Measurements from ENCODE around the gene HCN4. TPM values are rescaled to one million over a fixed set of nuclear protein-coding genes. Genes with fewer than 3 reads are reported as not detected.

HCN4 gene
- total RNA-seq, 4 donors from 2014 or later: under 0.01 to 0.10 TPM; not detected in 2

DNA sequence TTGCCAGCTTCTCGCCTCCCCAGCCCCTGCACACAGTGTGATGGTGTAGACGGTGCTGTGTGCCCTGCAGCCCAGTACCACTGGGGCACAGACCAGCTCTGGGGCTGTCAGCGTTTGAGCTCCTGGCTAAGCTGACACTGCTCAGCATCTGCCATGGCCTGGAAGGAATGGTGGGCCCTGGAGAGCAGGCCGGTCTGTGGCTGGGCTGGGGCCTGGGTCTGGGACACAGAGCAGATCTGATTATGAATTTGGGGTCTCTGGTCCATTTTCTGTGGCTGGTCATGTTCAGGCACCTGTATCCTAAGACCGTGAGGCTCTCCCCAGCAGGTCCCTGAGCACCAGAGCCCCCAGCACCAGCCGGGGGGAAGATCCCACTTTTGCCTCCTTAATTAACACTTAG is 34.7 kb downstream of the HCN4 start:
- no peaks in the 10 kb centered on the region for H3K27me3 ChIP-seq
- H3K27ac ChIP-seq: no peak overlapping the region
- H3K4me1 ChIP-seq: peaks cover 0 to 5% of the 10 kb centered on the region in 2 donors
- DNase-seq: no peak
- no peak overlapping the region for H3K4me3 ChIP-seq (replicated peaks in 1 of 3)
- H3K36me3 ChIP-seq: no peaks in the 10 kb centered on the region
- WGBS, 2 donors: 93 to 96% methylated on average over 3 to 4 of the region's 6 CpGs
- intact Hi-C loops (cut with DNase I): no loop called here
- H3K9me3 ChIP-seq: no peaks in the 10 kb centered on the region
- TF ChIP-seq, protein P1, sequence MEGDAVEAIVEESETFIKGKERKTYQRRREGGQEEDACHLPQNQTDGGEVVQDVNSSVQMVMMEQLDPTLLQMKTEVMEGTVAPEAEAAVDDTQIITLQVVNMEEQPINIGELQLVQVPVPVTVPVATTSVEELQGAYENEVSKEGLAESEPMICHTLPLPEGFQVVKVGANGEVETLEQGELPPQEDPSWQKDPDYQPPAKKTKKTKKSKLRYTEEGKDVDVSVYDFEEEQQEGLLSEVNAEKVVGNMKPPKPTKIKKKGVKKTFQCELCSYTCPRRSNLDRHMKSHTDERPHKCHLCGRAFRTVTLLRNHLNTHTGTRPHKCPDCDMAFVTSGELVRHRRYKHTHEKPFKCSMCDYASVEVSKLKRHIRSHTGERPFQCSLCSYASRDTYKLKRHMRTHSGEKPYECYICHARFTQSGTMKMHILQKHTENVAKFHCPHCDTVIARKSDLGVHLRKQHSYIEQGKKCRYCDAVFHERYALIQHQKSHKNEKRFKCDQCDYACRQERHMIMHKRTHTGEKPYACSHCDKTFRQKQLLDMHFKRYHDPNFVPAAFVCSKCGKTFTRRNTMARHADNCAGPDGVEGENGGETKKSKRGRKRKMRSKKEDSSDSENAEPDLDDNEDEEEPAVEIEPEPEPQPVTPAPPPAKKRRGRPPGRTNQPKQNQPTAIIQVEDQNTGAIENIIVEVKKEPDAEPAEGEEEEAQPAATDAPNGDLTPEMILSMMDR (IDR thresholded peaks at IDR 0.05): no peak

DNA sequence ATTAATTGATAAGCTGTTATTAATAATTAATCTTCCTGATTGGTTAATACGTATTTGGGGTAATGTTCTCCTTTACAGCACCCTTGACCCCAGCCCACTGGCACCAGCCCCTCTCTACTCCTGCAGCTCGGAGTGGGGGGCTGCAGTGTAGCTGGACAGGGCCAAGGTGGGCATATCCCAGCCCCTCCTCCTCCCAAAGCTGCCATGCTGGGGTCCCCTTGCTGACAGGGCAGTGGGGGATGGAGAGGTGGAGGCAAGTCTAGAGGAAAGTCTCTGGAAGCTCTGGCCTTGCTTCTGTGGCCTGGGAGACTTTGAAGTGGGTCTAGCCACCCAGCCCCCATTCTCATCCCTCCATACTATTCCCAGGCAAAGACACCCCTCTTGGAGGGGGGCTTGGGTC is 35.8 kb downstream of the HCN4 start:
- peaks cover 0 to 8% of the 10 kb centered on the region in 2 donors for H3K4me1 ChIP-seq
- no peaks in the 10 kb centered on the region for H3K36me3 ChIP-seq
- 92 to 93% methylated on average over 2 of the region's 2 CpGs for WGBS, 2 donors
- DNase-seq: no peak
- intact Hi-C loops (cut with DNase I): no loop called here
- no peak for TF ChIP-seq POLR2A (IDR thresholded peaks at IDR 0.05)
- no peak overlapping the region for H3K4me3 ChIP-seq (replicated peaks in 1 of 3)
- H3K27ac ChIP-seq: no peak overlapping the region
- H3K9me3 ChIP-seq: no peaks in the 10 kb centered on the region
- no peaks in the 10 kb centered on the region for H3K27me3 ChIP-seq

DNA sequence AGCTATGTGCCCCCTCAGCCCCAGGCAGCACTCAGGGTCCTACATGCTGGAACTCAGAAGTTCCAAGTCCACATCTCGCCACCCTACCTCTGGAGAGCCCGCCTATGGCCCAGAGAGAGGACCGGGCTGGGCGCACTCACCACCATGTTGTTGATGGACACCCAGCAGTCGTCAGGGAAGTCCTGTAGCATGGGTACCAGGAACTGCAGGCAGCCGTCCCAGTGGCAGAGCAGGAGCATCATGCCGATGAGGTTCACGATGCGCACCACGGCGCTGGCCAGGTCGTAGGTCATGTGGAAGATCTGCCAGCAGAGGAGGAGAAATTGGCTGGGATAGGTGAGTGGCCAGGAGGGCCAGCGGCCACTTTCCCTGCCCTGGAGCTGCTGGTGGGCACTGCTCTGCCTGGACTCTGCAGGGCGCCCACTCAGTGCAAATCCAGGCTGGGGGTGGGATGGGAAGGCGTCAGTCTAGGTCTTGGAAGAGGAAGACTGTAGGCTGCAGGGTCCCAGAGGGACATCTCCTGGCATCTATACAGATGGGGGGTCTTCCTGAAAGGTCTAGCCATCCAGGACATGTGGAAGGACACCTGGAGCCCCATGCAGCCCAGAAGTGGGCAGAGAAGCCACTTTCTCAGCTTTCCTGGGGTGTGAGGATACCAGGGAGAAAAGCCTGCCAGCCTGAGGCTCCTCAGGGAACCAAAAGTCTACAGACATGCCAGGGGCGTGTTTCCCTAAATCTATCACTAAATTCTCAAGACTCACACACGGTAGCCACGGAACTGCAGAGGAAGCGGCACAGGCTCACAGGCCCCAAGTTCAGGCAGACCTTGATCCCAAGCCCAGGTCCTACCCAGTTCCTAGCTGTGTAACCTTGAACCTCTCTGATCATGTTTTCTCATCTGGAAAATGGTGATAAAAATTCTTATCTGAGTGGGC is 36.5 kb downstream of the HCN4 start:
- no peaks in the 10 kb centered on the region for H3K27me3 ChIP-seq
- H3K27ac ChIP-seq: no peak overlapping the region
- TF ChIP-seq POLR2A (IDR thresholded peaks at IDR 0.05): no peak
- TF ChIP-seq, protein P1 (IDR thresholded peaks at IDR 0.05): no peak
- WGBS, 2 donors: 94 to 96% methylated on average over 15 to 19 of the region's 19 CpGs
- no peak overlapping the region for H3K4me3 ChIP-seq (replicated peaks in 1 of 3)
- intact Hi-C loops (cut with DNase I): no loop called here
- no peaks in the 10 kb centered on the region for H3K9me3 ChIP-seq
- no peak for DNase-seq
- no peaks in the 10 kb centered on the region for H3K36me3 ChIP-seq
- H3K4me1 ChIP-seq: peaks cover 0 to 8% of the 10 kb centered on the region in 2 donors

DNA sequence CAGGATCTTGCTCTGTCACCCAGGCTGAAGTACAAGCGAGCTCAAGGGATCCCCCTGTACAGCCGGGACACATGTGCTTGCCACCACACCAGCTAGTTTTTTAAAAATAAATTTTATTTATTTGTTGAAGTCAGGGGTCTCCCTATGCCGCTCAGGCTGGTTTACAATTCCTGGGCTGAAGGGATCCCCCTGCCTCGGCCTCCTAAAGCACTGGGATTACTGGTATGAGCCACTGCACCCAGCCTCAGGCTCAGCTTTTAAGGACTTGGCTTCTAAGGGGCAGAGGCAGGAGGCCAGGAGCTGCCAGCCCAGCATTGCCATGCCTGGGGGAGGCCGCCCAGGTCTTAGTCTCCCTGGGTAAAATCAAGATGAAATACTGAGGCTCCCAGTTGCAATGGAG is 37.3 kb downstream of the HCN4 start:
- WGBS, 2 donors: 97% methylated on average over 4 of the region's 5 CpGs
- H3K27ac ChIP-seq: no peak overlapping the region
- no peaks in the 10 kb centered on the region for H3K27me3 ChIP-seq
- no peaks in the 10 kb centered on the region for H3K9me3 ChIP-seq
- TF ChIP-seq, protein P1 (IDR thresholded peaks at IDR 0.05): no peak
- no peak for TF ChIP-seq POLR2A (IDR thresholded peaks at IDR 0.05)
- peaks cover 0 to 8% of the 10 kb centered on the region in 2 donors for H3K4me1 ChIP-seq
- no peak for DNase-seq
- intact Hi-C loops (cut with DNase I): no loop called here
- no peaks in the 10 kb centered on the region for H3K36me3 ChIP-seq
- H3K4me3 ChIP-seq (replicated peaks in 1 of 3): no peak overlapping the region

DNA sequence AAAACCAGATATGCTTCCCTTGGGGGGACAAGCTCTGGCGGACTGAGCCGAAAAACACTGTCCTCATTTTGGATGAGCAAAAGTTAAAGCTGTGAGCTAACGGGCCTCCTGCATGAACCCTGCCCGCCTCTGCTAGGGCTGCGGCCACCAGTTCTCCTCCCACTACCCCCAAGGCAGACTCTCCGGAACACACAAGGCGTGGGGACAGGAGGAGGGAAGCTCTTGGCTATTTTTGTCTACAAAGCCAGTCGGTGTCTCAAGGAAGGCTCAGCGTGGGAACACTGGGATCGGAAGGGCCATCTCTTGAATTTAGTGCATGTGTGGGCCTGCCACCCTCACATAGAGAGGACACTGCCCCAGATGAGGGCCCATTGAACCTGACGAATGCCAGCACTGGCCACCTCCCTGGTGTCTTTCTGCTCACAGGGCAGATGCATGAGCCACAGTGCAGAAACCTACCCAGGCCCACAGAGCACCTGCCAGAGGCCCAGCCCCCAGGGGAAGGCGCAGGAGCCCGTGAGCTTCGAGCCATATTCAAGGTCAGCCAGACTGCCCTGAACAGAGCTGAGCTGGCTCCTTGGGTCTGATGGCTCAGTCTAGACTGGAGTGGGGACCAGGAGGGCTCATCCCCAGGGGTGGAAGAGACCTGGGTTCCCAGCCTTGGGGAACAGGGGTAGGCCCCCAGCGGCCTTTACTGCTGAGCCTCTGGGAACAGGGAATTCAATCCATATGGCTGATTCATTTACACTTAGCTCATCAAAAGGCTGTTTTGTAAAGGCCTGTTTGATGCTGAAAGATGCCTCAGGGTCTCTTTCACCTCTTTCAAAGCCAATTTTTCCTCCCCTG is 38.3 kb downstream of the HCN4 start:
- WGBS, 2 donors: 89 to 90% methylated on average over 12 to 15 of the region's 15 CpGs
- no peak overlapping the region for H3K4me3 ChIP-seq (replicated peaks in 1 of 3)

More for the DNA sequence above, 38.3 kb downstream of the HCN4 start:
- intact Hi-C loops (cut with DNase I): no loop called here
- peaks cover 0 to 8% of the 10 kb centered on the region in 2 donors for H3K4me1 ChIP-seq
- no peaks in the 10 kb centered on the region for H3K9me3 ChIP-seq
- no peaks in the 10 kb centered on the region for H3K27me3 ChIP-seq
- no peak overlapping the region for H3K27ac ChIP-seq
- H3K36me3 ChIP-seq: no peaks in the 10 kb centered on the region
- TF ChIP-seq POLR2A (IDR thresholded peaks at IDR 0.05): no peak
- TF ChIP-seq, protein P1 (IDR thresholded peaks at IDR 0.05): no peak
- no peak for DNase-seq

Data from thyroid gland (tissue), 4 donors.